Lower leg skin (tissue), 4 donors: ENCODE data around the gene RUFY4. TPM values are rescaled to one million over a fixed set of nuclear protein-coding genes. Genes with fewer than 3 reads are reported as not detected.
"Not testable (repeated sequence)": the region's sequence is repeated elsewhere in the genome, so short reads cannot be mapped to it uniquely, and the experiment has no call there.

Experiments
- DNase-seq, 2 donors: peaks; one replicate each; pipeline ENCODE4 v3.0.0-alpha.2; 2019; ENCODE audit warnings: low spot score in 2 of 2
- H3K4me3 ChIP-seq: fragments of 200-600 bp; sonication (generic); 2 replicates; pipeline ENCODE4 v1.5.1; 2017; ENCODE audit warnings: mild to moderate bottlenecking, low read depth; ENCODE audit not compliant: poor library complexity, severe bottlenecking
- CTCF ChIP-seq, 3 donors: fragments of 450-650 bp; IDR thresholded peaks; one replicate each; pipeline ENCODE4 v1.5.1; 2016; ENCODE audit warnings: antibody characterized with exemption in 3 of 3, mild to moderate bottlenecking in 3 of 3, moderate library complexity in 2 of 3
- POLR2A ChIP-seq, 2 donors: fragments of 450-650 bp; IDR thresholded peaks; one replicate each; pipeline ENCODE4 v1.6.1; 2016 to 2017; ENCODE audit warnings: antibody characterized with exemption in 2 of 2, mild to moderate bottlenecking in 1 of 2, moderate library complexity in 1 of 2
- WGBS, 2 donors: methylation state at CpG; one replicate each; pipeline ENCODE4 v1.1.5; 2018; 5-methylcytosine and 5-hydroxymethylcytosine counted together
- intact Hi-C: fragments of 100-400 bp; cut with DNase I; formaldehyde crosslinking; loops from one replicate; pipeline ENCODE4 v1.15.0; 2023; ENCODE audit warnings: low total_unique reads
- total RNA-seq, 4 donors: library from RNA; depleted of rRNA; stranded (reverse); fragments of >200 nt; gene quantifications; one replicate each; pipeline ENCODE4 v1.1.0, GENCODE V29; 2016

RUFY4 gene
- total RNA-seq, 4 donors from 2014 or later, result not detected

- intact Hi-C loops, result no loop called here
- no peak overlapping the region for H3K4me3 ChIP-seq
- 72 to 81% methylated on average over 8 of the region's 8 CpGs for WGBS, 2 donors
- TF ChIP-seq POLR2A (IDR thresholded peaks at IDR 0.05), result no peak
- no peak for TF ChIP-seq CTCF (IDR thresholded peaks at IDR 0.05)
- DNase-seq, result no peak
These were observed 20.2 kb downstream of the RUFY4 start for GRCh38 chr2:218089259-218089658.

- intact Hi-C loops, result no loop called here
These were observed 22.7 kb downstream of the RUFY4 start for GRCh38 chr2:218091746-218092145.

GRCh38 chr2:218093879-218094278, 24.8 kb downstream of the RUFY4 start:
- H3K4me3 ChIP-seq, result no peak overlapping the region
- TF ChIP-seq CTCF (IDR thresholded peaks at IDR 0.05) (no peak), POLR2A (IDR thresholded peaks at IDR 0.05) (no peak)
- 72 to 78% methylated on average over 3 of the region's 3 CpGs for WGBS, 2 donors
- DNase-seq, result no peak
- intact Hi-C loops, result no loop called here

More at GRCh38 chr2:218091746-218092145, 22.7 kb downstream of the RUFY4 start:
- WGBS, 2 donors, result 86 to 90% methylated on average over 3 of the region's 3 CpGs
- TF ChIP-seq POLR2A (IDR thresholded peaks at IDR 0.05) (no peak), CTCF (IDR thresholded peaks at IDR 0.05) (no peak)
- no peak overlapping the region for H3K4me3 ChIP-seq
- DNase-seq, result no peak

GRCh38 chr2:218095853-218096252, 26.8 kb downstream of the RUFY4 start:
- H3K4me3 ChIP-seq, result no peak overlapping the region
- no peak for TF ChIP-seq CTCF (IDR thresholded peaks at IDR 0.05)
- no peak for TF ChIP-seq POLR2A (IDR thresholded peaks at IDR 0.05)
- no peak for DNase-seq
- WGBS, 2 donors, result 72 to 74% methylated on average over 8 of the region's 8 CpGs
- intact Hi-C loops, result no loop called here

- no peak overlapping the region for H3K4me3 ChIP-seq
- 78 to 82% methylated on average over 3 of the region's 3 CpGs for WGBS, 2 donors
- intact Hi-C loops, result no loop called here
- TF ChIP-seq CTCF (IDR thresholded peaks at IDR 0.05) (no peak), POLR2A (IDR thresholded peaks at IDR 0.05) (no peak)
- DNase-seq, result no peak
These were observed 28.9 kb downstream of the RUFY4 start for GRCh38 chr2:218097975-218098374.

- 86 to 87% methylated on average over 7 of the region's 7 CpGs for WGBS, 2 donors
These were observed 39.8 kb downstream of the RUFY4 start for GRCh38 chr2:218108834-218109233.

GRCh38 chr2:218121789-218122188, 52.7 kb downstream of the RUFY4 start:
- DNase-seq, H3K4me3 ChIP-seq, intact Hi-C loops: not testable (repeated sequence)
- 84 to 87% methylated on average over 4 of the region's 4 CpGs for WGBS, 2 donors

More at GRCh38 chr2:218108834-218109233, 39.8 kb downstream of the RUFY4 start:
- DNase-seq, intact Hi-C loops, H3K4me3 ChIP-seq: not testable (repeated sequence)

- intact Hi-C loops, H3K4me3 ChIP-seq, DNase-seq: not testable (repeated sequence)
These were observed 53.2 kb downstream of the RUFY4 start for GRCh38 chr2:218122286-218122685.
